NT2/D1 (cell line): ENCODE results near the gene OTOGL.

Experiments used
- YY1 ChIP-seq: IDR thresholded peaks from 2 replicates; pipeline ENCODE4 v1.6.1; 2011; ENCODE audit not compliant: insufficient read length, insufficient read depth
- ZNF274 ChIP-seq: IDR thresholded peaks from 2 replicates; pipeline ENCODE4 v1.6.1; 2011; ENCODE audit warnings: mild to moderate bottlenecking, low read depth, low read length

DNA sequence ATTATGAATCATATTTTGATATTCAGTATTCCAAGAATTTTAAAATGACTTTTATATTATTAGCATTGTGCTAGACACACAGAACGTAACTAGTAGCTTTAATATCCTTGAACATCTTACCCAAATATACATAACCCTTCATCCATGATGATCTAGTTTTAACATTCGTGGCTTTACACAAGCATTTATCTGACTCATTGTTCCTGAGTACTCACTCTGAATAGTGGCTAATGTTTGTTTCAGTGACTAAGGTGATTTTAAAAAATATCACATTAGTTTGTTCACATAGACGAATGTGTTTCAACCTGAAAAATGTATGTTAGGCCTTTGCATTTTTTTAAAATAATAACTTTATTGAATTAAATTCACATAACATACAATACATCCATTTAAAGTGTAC is 264.7 kb downstream of the OTOGL start:
- TF ChIP-seq ZNF274 (no peak), YY1 (no peak)
